ENCODE results near the gene ABCC1. TPM values are rescaled to one million over a fixed set of nuclear protein-coding genes. Genes with fewer than 3 reads are reported as not detected.

Gene ABCC1
- total and polyA plus RNA-seq, 2 of the 8 experiments (the other 6 are each of a cell fraction or from before 2014, with no cell fraction given): 42.6 to 66.8 TPM

DNA sequence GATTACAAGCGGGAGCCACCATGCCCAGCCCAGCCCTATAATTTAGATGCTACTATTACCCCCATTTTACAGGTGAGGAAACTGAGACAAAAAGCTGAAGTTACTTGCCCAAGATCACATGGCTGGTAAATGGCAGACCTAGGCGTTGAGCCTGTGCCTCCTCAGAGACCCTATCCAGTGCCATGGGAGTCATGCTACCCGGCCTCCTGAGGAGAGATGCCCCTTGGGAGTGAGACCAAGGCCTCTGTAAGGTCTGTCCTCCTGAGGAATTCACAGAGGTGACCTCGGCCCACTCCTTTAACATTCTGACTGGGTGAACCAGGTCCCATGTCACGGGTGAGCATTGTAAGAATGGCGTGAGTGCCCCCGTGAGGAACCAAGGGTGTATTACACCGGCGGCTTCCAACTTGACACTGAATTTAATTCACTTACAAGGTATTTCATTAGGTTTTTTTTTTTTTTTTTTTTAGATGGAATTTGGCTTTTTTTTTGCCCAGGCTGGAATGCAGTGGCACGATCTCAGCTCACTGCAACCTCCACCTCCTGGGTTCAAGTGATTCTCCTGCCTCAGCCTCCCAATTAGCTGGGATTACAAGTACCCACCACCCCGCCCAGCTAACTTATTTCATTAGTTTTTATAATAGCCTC, 178.2 kb downstream of the ABCC1 start:
- H3K36me3 ChIP-seq (ENCODE audit: control insufficient read depth in 2 of 4, insufficient read depth in 4 of 4, low read length in 3 of 4): peaks cover 11 to 48% (median 33%) of the 10 kb centered on the region in 4 experiments; a peak in 7 of 8 replicates
- H2AK5ac ChIP-seq (ENCODE audit: low read depth, low read length): no peak overlapping the region
- DNase-seq (ENCODE audit: low read depth in 1 of 2, low spot score in 2 of 2) (peak; percentile 39 to 88), FAIRE-seq (peak; percentile 68)
- no peak overlapping the region for H3K4me2 ChIP-seq (ENCODE audit: insufficient read depth in 1 of 2, low read depth in 2 of 2, low read length in 2 of 2)
- no peak overlapping the region for H2BK20ac ChIP-seq (ENCODE audit: low read length)
- H3K56ac ChIP-seq (replicated peaks; ENCODE audit: insufficient read length, low read depth, low read length): no peak overlapping the region
- CTCF ChIA-PET (ENCODE audit: partially characterized antibody): interaction anchor here (0.6 to 2.7 kb wide), 15 partner anchors 8 to 507 kb away, joined by 3 to 16 read pairs (median 3); no protein-coding TSS in a partner anchor
- H3K23me2 ChIP-seq (ENCODE audit: low read depth, low read length): no peaks in the 10 kb centered on the region; the same call in 1 of the 2 replicates
- no peaks in the 10 kb centered on the region for H3K79me1 ChIP-seq (ENCODE audit: low read depth, low read length)
- POLR2A ChIA-PET (ENCODE audit: partially characterized antibody): interaction anchor here (0.6 to 0.8 kb wide), 3 partner anchors 10 to 121 kb away, joined by 3 to 4 read pairs (median 4); no protein-coding TSS in a partner anchor
- H4K20me1 ChIP-seq (replicated peaks in 1 of 2; ENCODE audit: control insufficient read depth in 1 of 2, insufficient read depth in 2 of 2, low read length in 2 of 2): peaks cover 4% of the 10 kb centered on the region in 2 experiments
- H3K27ac ChIP-seq (ENCODE audit: low read depth, low read length): no peak overlapping the region
- no peak overlapping the region for H3K14ac ChIP-seq (ENCODE audit: insufficient read length)
- no peak overlapping the region for H4K91ac ChIP-seq (replicated peaks; ENCODE audit: insufficient read length, low read length)
- H3K4me1 ChIP-seq (replicated peaks in 1 of 4; ENCODE audit: control insufficient read depth in 3 of 4, insufficient read depth in 4 of 4, low read length in 3 of 4): no peaks in the 10 kb centered on the region
- H2AFZ ChIP-seq (ENCODE audit: low read length): no peak overlapping the region
- H3K4ac ChIP-seq (replicated peaks; ENCODE audit: insufficient read length, low read depth, low read length): no peak overlapping the region
- H4K8ac ChIP-seq (ENCODE audit: extremely low read depth, insufficient read depth, low read length): no peak overlapping the region
- no peak overlapping the region for H3K23ac ChIP-seq (ENCODE audit: insufficient read length)
- H3K18ac ChIP-seq (ENCODE audit: extremely low read depth, low read length): no peak overlapping the region
- H3K9me3 ChIP-seq (ENCODE audit: insufficient read depth in 2 of 2, low read depth in 1 of 2, low read length in 1 of 2): peaks cover 0 to 7% of the 10 kb centered on the region in 2 experiments; a peak in 3 of 4 replicates
- no peak overlapping the region for H2BK15ac ChIP-seq (ENCODE audit: low read length)
- no peaks in the 10 kb centered on the region; a peak in 1 of 4 replicates for H3K79me2 ChIP-seq (ENCODE audit: control insufficient read depth in 1 of 2, insufficient read depth in 2 of 2, low read length in 2 of 2)
- H2BK120ac ChIP-seq (replicated peaks; ENCODE audit: low read depth, low read length): no peak overlapping the region
- H3K27me3 ChIP-seq (replicated peaks in 1 of 4; ENCODE audit: control insufficient read depth in 3 of 4, extremely low read depth in 1 of 4, insufficient read depth in 3 of 4, low read length in 3 of 4): no peaks in the 10 kb centered on the region
- H3K9ac ChIP-seq (replicated peaks in 1 of 4; ENCODE audit: extremely low read depth in 1 of 4, low read depth in 3 of 4, low read length in 3 of 4): no peak overlapping the region
- H3K4me3 ChIP-seq (ENCODE audit: extremely low read depth in 1 of 4, insufficient read depth in 2 of 4, low read depth in 3 of 4, low read length in 4 of 4): no peak overlapping the region
- H2BK12ac ChIP-seq (ENCODE audit: low read depth, low read length): no peak overlapping the region
- no peak overlapping the region for H2BK5ac ChIP-seq (ENCODE audit: low read depth, low read length)
- H4K5ac ChIP-seq (ENCODE audit: insufficient read length, low read depth, low read length): no peak overlapping the region
- 49% methylated on average over 11 of the region's 11 CpGs; no CpG with 5 or more reads in 1 of the 2 experiments for WGBS, 2 experiments (ENCODE audit: extremely low coverage in 1 of 2, insufficient coverage in 1 of 2, insufficient read length in 1 of 2, insufficient replicate concordance in 2 of 2, low coverage in 1 of 2, low lambda C conversion rate in 2 of 2, missing lambda C conversion rate in 1 of 2)
- TF ChIP-seq HDAC6 (IDR thresholded peaks at IDR 0.05; ENCODE audit: low read depth, low read length) (no peak), KDM1A (IDR thresholded peaks at IDR 0.05; ENCODE audit: borderline replicate concordance, low read length) (peak; percentile 74), CHD2 (IDR thresholded peaks at IDR 0.05; ENCODE audit: low read length) (no peak), EGR1 (IDR thresholded peaks at IDR 0.05; ENCODE audit: borderline replicate concordance, low read depth, low read length) (no peak), HDAC2 (IDR thresholded peaks at IDR 0.05; ENCODE audit: borderline replicate concordance in 1 of 2, low read depth in 2 of 2, low read length in 2 of 2) (0 out of 4 replicates have a peak, but pooled peaks of 1 of the 2 experiments have one; percentile 35), RAD21 (IDR thresholded peaks at IDR 0.05 in 1 of 2, conservative IDR thresholded peaks at IDR 0.05 in 1 of 2; ENCODE audit: low read depth in 2 of 2, low read length in 2 of 2) (peak; percentile 87 to 89)
- TF ChIP-seq, protein P1, sequence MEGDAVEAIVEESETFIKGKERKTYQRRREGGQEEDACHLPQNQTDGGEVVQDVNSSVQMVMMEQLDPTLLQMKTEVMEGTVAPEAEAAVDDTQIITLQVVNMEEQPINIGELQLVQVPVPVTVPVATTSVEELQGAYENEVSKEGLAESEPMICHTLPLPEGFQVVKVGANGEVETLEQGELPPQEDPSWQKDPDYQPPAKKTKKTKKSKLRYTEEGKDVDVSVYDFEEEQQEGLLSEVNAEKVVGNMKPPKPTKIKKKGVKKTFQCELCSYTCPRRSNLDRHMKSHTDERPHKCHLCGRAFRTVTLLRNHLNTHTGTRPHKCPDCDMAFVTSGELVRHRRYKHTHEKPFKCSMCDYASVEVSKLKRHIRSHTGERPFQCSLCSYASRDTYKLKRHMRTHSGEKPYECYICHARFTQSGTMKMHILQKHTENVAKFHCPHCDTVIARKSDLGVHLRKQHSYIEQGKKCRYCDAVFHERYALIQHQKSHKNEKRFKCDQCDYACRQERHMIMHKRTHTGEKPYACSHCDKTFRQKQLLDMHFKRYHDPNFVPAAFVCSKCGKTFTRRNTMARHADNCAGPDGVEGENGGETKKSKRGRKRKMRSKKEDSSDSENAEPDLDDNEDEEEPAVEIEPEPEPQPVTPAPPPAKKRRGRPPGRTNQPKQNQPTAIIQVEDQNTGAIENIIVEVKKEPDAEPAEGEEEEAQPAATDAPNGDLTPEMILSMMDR (IDR thresholded peaks at IDR 0.05; ENCODE audit: control extremely low read depth in 1 of 3, insufficient read depth in 1 of 3, low read depth in 1 of 3, low read length in 3 of 3): peak; percentile 66 to 72 (median 69)
- TF ChIP-seq, protein P2, sequence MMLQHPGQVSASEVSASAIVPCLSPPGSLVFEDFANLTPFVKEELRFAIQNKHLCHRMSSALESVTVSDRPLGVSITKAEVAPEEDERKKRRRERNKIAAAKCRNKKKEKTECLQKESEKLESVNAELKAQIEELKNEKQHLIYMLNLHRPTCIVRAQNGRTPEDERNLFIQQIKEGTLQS (IDR thresholded peaks at IDR 0.05; ENCODE audit: insufficient read depth, low read depth, low read length): 0 out of 2 replicates have a peak, but pooled peaks have one; percentile 23
